GM12801 (cell line): ENCODE results near the gene PPP2R5D.

ENCODE experiments used
- CTCF ChIP-seq: IDR thresholded peaks from one replicate; pipeline ENCODE4 v1.5.1; 2011; ENCODE audit warnings: control low read depth; ENCODE audit not compliant: insufficient read length; ENCODE audit errors: extremely low read depth

The PPP2R5D gene

DNA sequence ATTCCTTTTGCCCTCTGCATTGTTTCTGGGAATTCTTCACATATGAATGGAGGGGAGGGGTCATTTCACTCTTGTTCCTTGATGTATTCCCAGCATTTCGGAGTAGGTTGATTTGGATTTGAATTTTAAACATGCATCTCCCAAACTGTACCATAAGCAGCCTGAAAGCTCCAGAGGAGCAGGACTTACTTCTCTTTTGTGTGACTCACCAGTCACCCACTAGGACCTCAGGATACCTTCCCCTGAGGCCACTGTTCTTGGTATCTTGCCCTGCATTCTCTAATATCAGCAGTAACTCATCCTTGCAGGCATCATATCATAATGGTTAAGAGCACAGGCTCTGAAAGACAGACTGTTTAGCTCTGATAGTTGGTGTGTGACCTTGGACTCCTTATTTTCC is 74.2 kb downstream of the PPP2R5D start:
- no peak for TF ChIP-seq CTCF

GRCh38 chr6:43059168-43060033 is 75.0 kb downstream of the PPP2R5D start, which contains the start of the genes KLC4 and MRPL2:
KLC4 (plus strand) TSS chr6:43059631; CDS start chr6:43061336, 1,705 bp downstream.
MRPL2 (minus strand) TSS chr6:43059434; CDS start chr6:43059381, 53 bp downstream.
- TF ChIP-seq CTCF = no peak

- TF ChIP-seq CTCF = no peak
These were observed 75.8 kb downstream of the PPP2R5D start for GRCh38 chr6:43060034-43060754.

DNA sequence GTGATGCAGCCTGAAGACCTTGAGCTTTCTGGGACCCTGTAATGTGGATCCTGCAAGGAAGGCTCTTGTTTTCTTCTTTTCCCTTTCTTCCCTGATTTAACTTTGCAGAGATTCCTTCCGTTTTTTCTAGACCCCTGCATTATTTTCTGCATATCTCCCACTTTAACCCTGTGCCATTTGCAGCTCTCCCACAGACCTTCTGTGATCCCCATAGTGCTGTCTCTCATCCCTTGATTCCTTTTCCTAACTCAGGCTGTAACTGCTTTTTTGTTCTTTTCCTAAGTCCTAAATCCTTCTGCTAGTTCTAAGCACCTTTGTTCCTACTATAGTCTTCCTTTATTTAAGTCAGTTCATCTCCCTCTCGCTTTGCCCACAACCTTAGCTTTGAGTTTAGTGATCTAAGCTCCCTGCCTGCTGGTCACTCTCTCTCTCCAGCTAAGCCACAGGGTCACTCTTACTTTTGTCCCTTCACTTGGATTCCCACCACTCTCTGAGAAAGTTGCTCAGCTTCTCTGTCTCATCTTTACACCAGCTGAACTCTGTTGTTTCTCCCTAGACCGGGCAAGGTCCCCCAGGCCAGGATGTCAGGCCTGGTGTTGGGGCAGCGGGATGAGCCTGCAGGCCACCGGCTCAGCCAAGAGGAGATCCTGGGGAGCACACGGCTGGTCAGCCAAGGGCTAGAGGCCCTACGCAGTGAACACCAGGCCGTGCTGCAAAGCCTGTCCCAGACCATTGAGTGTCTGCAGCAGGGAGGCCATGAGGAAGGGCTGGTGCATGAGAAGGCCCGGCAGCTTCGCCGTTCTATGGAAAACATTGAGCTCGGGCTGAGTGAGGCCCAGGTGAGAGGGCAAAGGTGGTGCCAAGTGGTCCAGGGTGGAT is 76.6 kb downstream of the PPP2R5D start:
- TF ChIP-seq CTCF = no peak

DNA sequence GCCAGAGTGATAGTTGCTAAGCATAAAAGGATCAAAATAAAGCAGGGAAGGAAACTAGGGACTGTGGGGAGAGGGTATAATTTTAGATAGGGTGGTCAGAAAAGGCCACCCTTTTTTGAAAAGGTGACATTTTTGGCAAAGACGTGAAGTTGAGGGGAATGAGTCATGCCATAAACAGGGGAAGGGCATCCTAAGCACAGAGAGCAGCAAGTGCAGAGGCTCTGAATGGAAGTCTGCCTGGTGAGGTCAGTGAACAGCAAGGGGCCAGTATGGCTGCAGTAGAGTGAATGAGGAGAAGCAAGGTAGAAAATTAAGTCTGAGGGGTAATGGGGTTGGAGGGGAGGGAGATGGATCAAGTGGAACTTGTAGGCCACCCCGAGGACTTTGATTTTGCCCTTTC is 77.5 kb downstream of the PPP2R5D start:
- no peak for TF ChIP-seq CTCF
